Prostate gland (tissue), 2 donors: ENCODE results near the gene PLXDC2. TPM values are rescaled to one million over a fixed set of nuclear protein-coding genes. Genes with fewer than 3 reads are reported as not detected.

Experiments used
- DNase-seq: peaks from one replicate; pipeline ENCODE4 v3.0.0-alpha.2; 2019; ENCODE audit warnings: low spot score
- H3K27ac ChIP-seq, 2 donors: fragments of 200-600 bp; sonication (generic); 2 replicates each; pipeline ENCODE4 v1.5.1; 2017 to 2019
- H3K27me3 ChIP-seq: fragments of 200-600 bp; sonication (generic); replicated peaks from 2 replicates; pipeline ENCODE4 v1.5.1; 2019; ENCODE audit not compliant: insufficient read depth
- H3K36me3 ChIP-seq, 2 donors: fragments of 200-600 bp; sonication (generic); 1 replicate in 1 of 2; 2 replicates in 1 of 2; pipeline versions ENCODE4 v1.5.1 to v1.8.1; 2017 to 2019
- H3K4me1 ChIP-seq: fragments of 200-600 bp; sonication (generic); replicated peaks from 2 replicates; pipeline ENCODE4 v1.5.1; 2019
- H3K4me3 ChIP-seq, 2 donors: fragments of 200-600 bp; sonication (generic); 2 replicates each; pipeline ENCODE4 v1.5.1; 2017 to 2019
- H3K9me3 ChIP-seq: fragments of 200-600 bp; sonication (generic); 2 replicates; pipeline ENCODE4 v1.5.1; 2017
- CTCF ChIP-seq, 4 experiments: fragments of 200-600 bp in 2 of 4; fragments of 450-650 bp in 2 of 4; sonication (generic) in 2 of 4; IDR thresholded peaks; 1 replicate in 3 of 4; 2 replicates in 1 of 4; pipeline ENCODE4 v1.5.1; 2016 to 2019; ENCODE audit warnings: antibody characterized with exemption in 4 of 4, mild to moderate bottlenecking in 2 of 4, moderate library complexity in 2 of 4
- POLR2A ChIP-seq: fragments of 450-650 bp; IDR thresholded peaks from one replicate; pipeline ENCODE4 v1.6.1; 2016; ENCODE audit warnings: antibody characterized with exemption, mild to moderate bottlenecking
- POLR2AphosphoS5 ChIP-seq: sonication (generic); formaldehyde crosslinking; IDR thresholded peaks from one replicate; pipeline ENCODE4 v1.6.1; 2017; ENCODE audit warnings: antibody characterized with exemption
- WGBS: methylation state at CpG from one replicate; pipeline ENCODE4 v1.1.5; 2018; 5-methylcytosine and 5-hydroxymethylcytosine counted together
- intact Hi-C: fragments of 100-400 bp; cut with DNase I; formaldehyde crosslinking; loops from one replicate; pipeline ENCODE4 v1.14.2; 2022
- total RNA-seq, 2 donors: library from RNA; depleted of rRNA; stranded (reverse); fragments of >200 nt; gene quantifications; one replicate each; pipeline ENCODE4 v1.1.0, GENCODE V29; 2016

Gene PLXDC2
- total RNA-seq, 2 donors from 2014 or later = 19.6 to 83.6 TPM

- Histone ChIP-seq H3K36me3 (no peaks in the 10 kb centered on the region), H3K4me3 (no peak overlapping the region), H3K27ac (no peak overlapping the region), H3K4me1 (peaks cover 2% of the 10 kb centered on the region), H3K9me3 (no peaks in the 10 kb centered on the region), H3K27me3 (no peaks in the 10 kb centered on the region)
- TF ChIP-seq CTCF (IDR thresholded peaks at IDR 0.05) (no peak), POLR2AphosphoS5 (no peak), POLR2A (no peak)
- DNase-seq = no peak
- WGBS = 97% methylated on average over 2 of the region's 2 CpGs
- intact Hi-C loops = no loop called here
Measured at GRCh38 chr10:20013991-20014750, 197.9 kb downstream of the PLXDC2 start.

DNA sequence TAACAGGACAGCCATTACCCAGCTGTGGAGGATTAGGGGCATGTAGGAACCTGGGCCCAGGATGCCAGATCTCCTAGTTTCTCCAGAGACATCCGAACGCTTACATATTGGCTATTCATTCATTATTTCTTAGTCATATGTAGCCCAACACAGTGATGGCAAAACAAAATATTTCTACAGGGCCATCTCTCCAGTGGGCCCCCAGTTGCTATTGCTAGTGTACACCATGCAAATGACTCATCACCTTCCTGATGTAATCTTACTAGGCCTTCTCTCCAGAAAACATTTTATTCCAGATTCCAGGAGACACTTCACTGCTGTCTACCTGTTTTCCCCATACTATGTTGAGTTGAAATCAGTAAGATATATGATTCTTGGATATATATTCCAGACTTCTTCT, 201.7 kb downstream of the PLXDC2 start:
- intact Hi-C loops = no loop called here

GRCh38 chr10:20020677-20021076, 204.4 kb downstream of the PLXDC2 start:
- Histone ChIP-seq H3K27me3 (no peaks in the 10 kb centered on the region), H3K4me1 (peaks cover under 1% of the 10 kb centered on the region), H3K36me3 (no peaks in the 10 kb centered on the region), H3K4me3 (no peak overlapping the region), H3K27ac (no peak overlapping the region), H3K9me3 (no peaks in the 10 kb centered on the region)
- no peak for DNase-seq
- intact Hi-C loops = no loop called here
- TF ChIP-seq POLR2A (no peak), POLR2AphosphoS5 (no peak), CTCF (IDR thresholded peaks at IDR 0.05) (no peak)
- WGBS = 83% methylated on average over 1 of the region's 1 CpG

More for the DNA sequence above, 201.7 kb downstream of the PLXDC2 start:
- WGBS = 100% methylated on average over 2 of the region's 2 CpGs
- Histone ChIP-seq H3K27me3 (no peaks in the 10 kb centered on the region), H3K4me3 (no peak overlapping the region), H3K36me3 (no peaks in the 10 kb centered on the region), H3K9me3 (no peaks in the 10 kb centered on the region), H3K27ac (no peak overlapping the region), H3K4me1 (peaks cover 2% of the 10 kb centered on the region)
- DNase-seq = no peak
- TF ChIP-seq POLR2AphosphoS5 (no peak), CTCF (IDR thresholded peaks at IDR 0.05) (no peak), POLR2A (no peak)

DNA sequence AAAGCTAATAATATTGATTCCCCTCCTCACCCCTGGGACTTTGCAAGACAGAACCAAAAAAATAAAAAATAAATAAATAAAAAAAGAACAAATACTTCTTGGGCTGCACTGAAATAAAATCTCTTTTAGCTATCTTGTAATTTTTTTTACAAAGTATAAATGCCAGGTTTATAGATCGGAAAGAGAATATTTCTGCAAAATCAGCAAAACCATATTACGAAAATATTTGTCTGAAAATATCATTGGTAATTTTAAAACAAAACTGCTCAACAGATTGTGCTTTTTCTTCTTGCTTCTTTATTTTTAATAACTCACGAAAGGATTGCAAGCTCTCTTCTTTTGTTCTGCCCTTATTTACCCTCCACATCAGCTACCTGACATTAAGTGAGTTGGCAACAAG, 213.3 kb downstream of the PLXDC2 start:
- no peak for DNase-seq
- Histone ChIP-seq H3K27ac (no peak overlapping the region), H3K4me3 (no peak overlapping the region), H3K36me3 (no peaks in the 10 kb centered on the region), H3K4me1 (no peaks in the 10 kb centered on the region), H3K9me3 (no peaks in the 10 kb centered on the region), H3K27me3 (no peaks in the 10 kb centered on the region)
- TF ChIP-seq CTCF (IDR thresholded peaks at IDR 0.05) (no peak), POLR2AphosphoS5 (no peak), POLR2A (no peak)
- WGBS = 78% methylated on average over 3 of the region's 3 CpGs
- intact Hi-C loops = no loop called here

DNA sequence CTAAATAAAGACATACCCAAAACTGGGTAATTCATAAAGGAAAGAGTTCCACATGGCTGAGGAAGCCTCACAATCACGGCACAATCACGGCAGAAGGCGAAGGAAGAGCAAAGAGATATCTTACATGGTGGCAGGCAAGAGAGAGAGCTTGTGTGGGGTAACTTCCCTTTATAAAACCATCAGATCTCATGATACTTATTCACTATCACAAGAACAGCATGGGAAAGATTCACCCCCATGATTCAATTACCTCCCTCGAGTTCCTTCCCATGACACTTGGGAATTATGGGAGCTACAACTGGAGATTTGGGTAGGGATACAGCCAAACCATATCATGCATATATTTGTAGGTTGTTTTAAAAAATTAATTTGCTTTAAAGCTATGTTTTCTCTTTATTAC, 217.2 kb downstream of the PLXDC2 start:
- Histone ChIP-seq H3K4me3 (no peak overlapping the region), H3K27ac (no peak overlapping the region), H3K36me3 (no peaks in the 10 kb centered on the region), H3K4me1 (no peaks in the 10 kb centered on the region), H3K9me3 (no peaks in the 10 kb centered on the region), H3K27me3 (no peaks in the 10 kb centered on the region)
- intact Hi-C loops = no loop called here
- WGBS = 82% methylated on average over 4 of the region's 4 CpGs
- no peak for TF ChIP-seq POLR2A
- TF ChIP-seq POLR2AphosphoS5 = no peak
- TF ChIP-seq CTCF (IDR thresholded peaks at IDR 0.05) = no peak
- no peak for DNase-seq
